ENCODE results near the gene TBCK.

TBCK gene

DNA sequence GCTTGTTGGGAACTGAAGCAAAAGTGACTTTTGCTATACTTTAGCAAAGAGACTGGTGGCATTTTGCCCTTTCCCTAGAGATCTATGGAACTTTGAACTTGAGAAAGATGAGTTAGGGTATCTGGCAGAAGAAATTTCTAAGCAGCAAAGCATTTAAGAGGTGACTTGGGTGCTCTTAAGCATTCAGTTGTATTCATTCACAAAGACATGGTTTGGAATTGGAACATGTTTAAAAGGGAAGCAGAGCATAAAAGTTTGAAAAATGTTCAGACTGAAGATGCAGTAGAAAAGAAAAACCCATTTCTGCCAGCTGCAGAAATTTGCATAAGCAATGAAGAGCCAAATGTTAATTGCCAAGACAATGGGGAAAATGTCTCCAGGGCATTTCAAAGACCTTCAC is 21.9 kb upstream of the TBCK start:
- TF ChIP-seq SIN3A (IDR thresholded peaks at IDR 0.05; ENCODE audit: borderline replicate concordance, insufficient read depth, low read length) (no peak), POLR2AphosphoS5 (IDR thresholded peaks at IDR 0.05; ENCODE audit: low read depth, low read length) (no peak), TAF1 (IDR thresholded peaks at IDR 0.05; ENCODE audit: borderline replicate concordance, insufficient read depth, low read length) (no peak), FOXP2 (optimal IDR thresholded peaks at IDR 0.05; ENCODE audit: borderline replicate concordance, extremely low read depth, extremely low read length, insufficient read depth) (no peak)
- TF ChIP-seq, protein P1, sequence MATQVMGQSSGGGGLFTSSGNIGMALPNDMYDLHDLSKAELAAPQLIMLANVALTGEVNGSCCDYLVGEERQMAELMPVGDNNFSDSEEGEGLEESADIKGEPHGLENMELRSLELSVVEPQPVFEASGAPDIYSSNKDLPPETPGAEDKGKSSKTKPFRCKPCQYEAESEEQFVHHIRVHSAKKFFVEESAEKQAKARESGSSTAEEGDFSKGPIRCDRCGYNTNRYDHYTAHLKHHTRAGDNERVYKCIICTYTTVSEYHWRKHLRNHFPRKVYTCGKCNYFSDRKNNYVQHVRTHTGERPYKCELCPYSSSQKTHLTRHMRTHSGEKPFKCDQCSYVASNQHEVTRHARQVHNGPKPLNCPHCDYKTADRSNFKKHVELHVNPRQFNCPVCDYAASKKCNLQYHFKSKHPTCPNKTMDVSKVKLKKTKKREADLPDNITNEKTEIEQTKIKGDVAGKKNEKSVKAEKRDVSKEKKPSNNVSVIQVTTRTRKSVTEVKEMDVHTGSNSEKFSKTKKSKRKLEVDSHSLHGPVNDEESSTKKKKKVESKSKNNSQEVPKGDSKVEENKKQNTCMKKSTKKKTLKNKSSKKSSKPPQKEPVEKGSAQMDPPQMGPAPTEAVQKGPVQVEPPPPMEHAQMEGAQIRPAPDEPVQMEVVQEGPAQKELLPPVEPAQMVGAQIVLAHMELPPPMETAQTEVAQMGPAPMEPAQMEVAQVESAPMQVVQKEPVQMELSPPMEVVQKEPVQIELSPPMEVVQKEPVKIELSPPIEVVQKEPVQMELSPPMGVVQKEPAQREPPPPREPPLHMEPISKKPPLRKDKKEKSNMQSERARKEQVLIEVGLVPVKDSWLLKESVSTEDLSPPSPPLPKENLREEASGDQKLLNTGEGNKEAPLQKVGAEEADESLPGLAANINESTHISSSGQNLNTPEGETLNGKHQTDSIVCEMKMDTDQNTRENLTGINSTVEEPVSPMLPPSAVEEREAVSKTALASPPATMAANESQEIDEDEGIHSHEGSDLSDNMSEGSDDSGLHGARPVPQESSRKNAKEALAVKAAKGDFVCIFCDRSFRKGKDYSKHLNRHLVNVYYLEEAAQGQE (IDR thresholded peaks at IDR 0.05; ENCODE audit: insufficient read depth in 1 of 2, low read depth in 2 of 2, low read length in 2 of 2), result no peak

DNA sequence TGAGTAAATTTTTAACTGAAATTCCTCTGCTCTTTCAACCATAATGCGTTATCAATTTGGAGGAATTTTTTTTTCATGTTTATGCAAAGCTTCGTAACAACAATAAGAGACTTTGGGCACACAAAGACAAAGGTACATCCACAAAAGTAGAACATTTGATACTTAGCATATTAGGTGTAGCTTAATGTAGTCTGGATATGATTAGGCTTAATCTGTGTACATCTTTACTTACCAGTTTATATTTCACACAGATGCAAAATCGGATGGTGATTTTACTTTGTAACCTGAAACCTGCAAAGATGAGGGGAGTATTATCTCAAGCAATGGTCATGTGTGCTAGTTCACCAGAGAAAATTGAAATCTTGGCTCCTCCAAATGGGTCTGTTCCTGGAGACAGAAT is 20.6 kb upstream of the TBCK start:
- TF ChIP-seq FOXP2 (optimal IDR thresholded peaks at IDR 0.05; ENCODE audit: borderline replicate concordance, extremely low read depth, extremely low read length, insufficient read depth) (no peak), TAF1 (IDR thresholded peaks at IDR 0.05; ENCODE audit: borderline replicate concordance, insufficient read depth, low read length) (no peak), POLR2AphosphoS5 (IDR thresholded peaks at IDR 0.05; ENCODE audit: low read depth, low read length) (no peak)
- TF ChIP-seq, protein P1 (IDR thresholded peaks at IDR 0.05; ENCODE audit: insufficient read depth in 1 of 2, low read depth in 2 of 2, low read length in 2 of 2), result no peak

DNA sequence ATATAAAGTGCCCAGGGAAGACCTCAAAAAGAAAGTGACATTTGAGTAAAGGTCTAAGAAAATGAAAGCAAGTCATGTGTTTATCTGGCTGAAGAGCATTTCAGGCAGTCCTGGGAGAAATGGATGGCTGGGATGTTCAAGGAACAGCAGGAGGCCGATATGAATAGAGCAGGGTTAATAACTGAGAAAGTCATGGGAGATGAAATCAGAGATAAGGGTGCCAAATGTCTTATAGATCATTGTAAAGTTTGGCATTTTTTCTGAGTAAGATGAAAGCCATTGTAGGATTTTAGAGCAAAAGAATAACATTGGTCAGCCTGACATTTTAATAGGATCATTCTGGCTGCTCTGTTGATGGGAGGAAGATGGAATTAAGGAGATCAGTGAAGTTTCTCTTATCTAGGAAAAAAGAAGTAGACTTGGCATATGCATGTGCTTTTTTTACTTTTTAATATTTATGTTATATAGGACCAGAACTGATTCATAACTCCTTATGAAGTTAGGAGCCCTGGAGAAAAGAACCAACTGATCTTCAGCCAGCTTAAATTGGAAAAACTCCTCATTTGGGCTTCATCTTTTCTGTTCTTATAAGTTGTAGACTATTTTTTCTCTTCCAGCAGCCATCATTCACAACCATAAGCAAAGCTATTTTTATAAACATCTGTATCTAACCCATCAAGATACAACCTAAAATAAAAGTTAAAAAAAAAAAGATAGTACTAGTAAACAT is 18.9 kb upstream of the TBCK start:
- no peak for TF ChIP-seq FOXP2 (optimal IDR thresholded peaks at IDR 0.05; ENCODE audit: borderline replicate concordance, extremely low read depth, extremely low read length, insufficient read depth)

DNA sequence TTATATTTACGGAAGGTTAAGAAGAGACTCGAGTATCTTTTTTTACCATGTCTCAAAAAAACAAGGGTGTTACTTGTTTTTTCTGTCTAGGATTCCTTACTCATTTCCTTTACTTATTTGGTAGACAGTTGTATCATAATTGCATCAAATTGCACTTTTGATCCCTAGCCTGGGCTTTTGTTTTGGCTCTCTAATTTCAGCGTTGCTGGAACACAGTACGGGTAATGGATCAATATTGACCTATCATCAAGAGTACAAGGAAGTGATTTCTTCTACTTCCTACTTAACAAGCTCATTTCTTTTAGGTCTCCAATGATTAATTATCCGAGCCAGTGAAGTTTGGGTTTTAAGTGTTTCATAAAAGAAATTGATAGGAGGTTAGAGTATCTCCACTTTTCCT is 17.2 kb upstream of the TBCK start:
- no peak for TF ChIP-seq SIN3A (IDR thresholded peaks at IDR 0.05; ENCODE audit: borderline replicate concordance, insufficient read depth, low read length)
- TF ChIP-seq POLR2AphosphoS5 (IDR thresholded peaks at IDR 0.05; ENCODE audit: low read depth, low read length), result no peak
- TF ChIP-seq FOXP2 (optimal IDR thresholded peaks at IDR 0.05; ENCODE audit: borderline replicate concordance, extremely low read depth, extremely low read length, insufficient read depth), result no peak
- TF ChIP-seq TAF1 (IDR thresholded peaks at IDR 0.05; ENCODE audit: borderline replicate concordance, insufficient read depth, low read length), result no peak

DNA sequence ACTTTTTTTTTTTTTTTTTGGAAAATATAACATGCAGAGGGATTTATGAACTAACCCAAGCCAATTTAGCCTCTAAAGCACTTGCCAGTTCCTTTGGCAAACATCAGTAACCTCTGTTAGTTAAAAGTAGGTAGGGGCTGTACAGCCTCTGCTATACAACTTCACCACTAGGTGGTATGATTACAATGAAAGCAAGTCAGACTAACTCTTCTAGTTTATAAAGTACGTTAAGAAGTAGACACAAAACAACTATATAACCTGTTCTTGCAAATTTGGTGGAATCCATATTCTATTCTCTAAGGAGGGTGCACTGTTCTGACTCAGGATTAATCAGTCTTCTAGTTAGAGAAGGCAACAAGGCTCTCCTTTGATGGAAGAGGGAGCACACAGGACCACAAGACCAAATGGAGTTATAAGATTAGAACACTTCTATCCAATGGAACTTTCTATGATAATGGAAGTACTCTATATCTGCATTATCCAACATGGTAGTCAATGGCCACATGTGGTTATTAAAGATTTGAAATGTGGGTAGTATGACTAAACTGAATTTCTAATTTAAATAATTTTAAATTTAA is 13.1 kb upstream of the TBCK start:
- no peak for TF ChIP-seq POLR2AphosphoS5 (IDR thresholded peaks at IDR 0.05; ENCODE audit: low read depth, low read length)
- no peak for TF ChIP-seq SIN3A (IDR thresholded peaks at IDR 0.05; ENCODE audit: borderline replicate concordance, insufficient read depth, low read length)
- TF ChIP-seq FOXP2 (optimal IDR thresholded peaks at IDR 0.05; ENCODE audit: borderline replicate concordance, extremely low read depth, extremely low read length, insufficient read depth), result no peak
- TF ChIP-seq, protein P1 (IDR thresholded peaks at IDR 0.05; ENCODE audit: insufficient read depth in 1 of 2, low read depth in 2 of 2, low read length in 2 of 2), result no peak
- TF ChIP-seq TAF1 (IDR thresholded peaks at IDR 0.05; ENCODE audit: borderline replicate concordance, insufficient read depth, low read length), result no peak

DNA sequence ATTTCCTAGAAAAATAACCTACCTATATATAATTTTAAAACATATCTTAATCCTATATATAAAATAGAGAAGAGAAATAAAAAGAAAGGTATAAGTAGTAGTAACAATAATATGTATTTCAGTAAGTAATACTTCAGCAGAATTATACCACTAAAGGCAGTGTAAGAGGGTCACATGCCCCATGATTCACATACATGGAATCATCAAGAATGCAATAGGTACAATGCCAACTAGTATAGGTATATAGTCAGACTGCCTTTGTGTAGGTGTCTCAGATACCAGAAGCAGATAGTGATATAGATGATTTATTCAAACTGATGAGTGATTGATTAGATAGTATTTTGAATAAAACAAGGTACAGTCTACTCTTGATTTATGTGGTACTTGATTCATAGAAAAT is 9.8 kb upstream of the TBCK start:
- TF ChIP-seq TAF1 (IDR thresholded peaks at IDR 0.05; ENCODE audit: borderline replicate concordance, insufficient read depth, low read length), result no peak
- TF ChIP-seq, protein P1 (IDR thresholded peaks at IDR 0.05; ENCODE audit: insufficient read depth in 1 of 2, low read depth in 2 of 2, low read length in 2 of 2), result no peak
- no peak for TF ChIP-seq POLR2AphosphoS5 (IDR thresholded peaks at IDR 0.05; ENCODE audit: low read depth, low read length)
- TF ChIP-seq FOXP2 (optimal IDR thresholded peaks at IDR 0.05; ENCODE audit: borderline replicate concordance, extremely low read depth, extremely low read length, insufficient read depth), result no peak
- TF ChIP-seq SIN3A (IDR thresholded peaks at IDR 0.05; ENCODE audit: borderline replicate concordance, insufficient read depth, low read length), result no peak
